K562 (cell line): ENCODE data around the gene CIAO1. TPM values are rescaled to one million over a fixed set of nuclear protein-coding genes. Genes with fewer than 3 reads are reported as not detected.
"Not testable (repeated sequence)": the region's sequence is repeated elsewhere in the genome, so short reads cannot be mapped to it uniquely, and the experiment has no call there.

Source experiments
- ATAC-seq: fragments of 200-7000 bp; cut with Tn5 transposase; 3 replicates; pipeline ENCODE4 v1.9.1; 2020; ENCODE audit warnings: moderate library complexity
- BruUV-seq: library from RNA; stranded (reverse); fragments of 400-500 nt; replicated peaks from 2 replicates; lab custom pipeline; 2021; lab: Mats Ljungman, UMichigan
- CTCF ChIA-PET: fragments of 300-600 bp; formaldehyde crosslinking; extraction: SDS; loops from one replicate; lab custom pipeline; 2021; ENCODE audit warnings: low intra/inter-chr PET ratio; lab: Yijun Ruan, JAX
- POLR2A ChIA-PET: fragments of 300-600, 350-650 bp; sonication (Branson Sonifier 250); formaldehyde crosslinking; extraction: SDS; loops from one replicate; lab custom pipeline; 2021; ENCODE audit warnings: antibody characterized with exemption, inconsistent platforms; lab: Yijun Ruan, JAX
- DNase-seq, 4 experiments: peaks; one replicate each; pipeline versions ENCODE4 v3.0.0 to v3.0.0-alpha.2; 2011 to 2018; ENCODE audit warnings: low spot score in 3 of 4, mixed read lengths in 3 of 4; ENCODE audit errors: extremely low read depth in 1 of 4
- FAIRE-seq: peaks from 2 replicates; lab custom pipeline; 2011; peaks lifted over from hg19 to GRCh38; lab: Jason Lieb, UNC
- H2AFZ ChIP-seq: 2 replicates; pipeline ENCODE4 v1.6.0; 2011; ENCODE audit warnings: low read depth, low read length, control low read depth, inconsistent platforms
- H3K27ac ChIP-seq: fragments of 200-600 bp; 3 replicates; pipeline ENCODE4 v1.8.0; 2011; ENCODE audit warnings: low read depth, mild to moderate bottlenecking, control low read depth, inconsistent platforms, low read length, moderate library complexity, mixed read lengths; ENCODE audit errors: extremely low read depth
- H3K27me3 ChIP-seq, 2 experiments: fragments of 300-600 bp in 1 of 2; 2 replicates in 1 of 2; 3 replicates in 1 of 2; pipeline versions ENCODE4 v1.6.0 to v1.8.0; 2011; ENCODE audit warnings: inconsistent platforms in 2 of 2, low read length in 2 of 2, mild to moderate bottlenecking in 1 of 2, mixed read lengths in 1 of 2, moderate library complexity in 1 of 2; ENCODE audit not compliant: control insufficient read depth in 2 of 2, insufficient read depth in 2 of 2
- H3K36me3 ChIP-seq: fragments of 300-600 bp; 3 replicates; pipeline ENCODE4 v1.8.0; 2011; ENCODE audit warnings: mild to moderate bottlenecking, low read length, inconsistent platforms; ENCODE audit not compliant: control insufficient read depth, insufficient read depth
- H3K4me1 ChIP-seq, 2 experiments: fragments of 200-600 bp in 1 of 2; replicated peaks in 1 of 2; 2 replicates in 1 of 2; 3 replicates in 1 of 2; pipeline versions ENCODE4 v1.5.1 to v1.8.0; 2011; ENCODE audit warnings: inconsistent platforms in 2 of 2, low read length in 2 of 2, mild to moderate bottlenecking in 1 of 2, mixed read lengths in 1 of 2, moderate library complexity in 1 of 2; ENCODE audit not compliant: control insufficient read depth in 2 of 2, insufficient read depth in 2 of 2
- H3K4me2 ChIP-seq: 2 replicates; pipeline ENCODE4 v1.6.1; 2011; ENCODE audit warnings: low read length, control low read depth, inconsistent platforms, mixed read lengths; ENCODE audit not compliant: insufficient read depth
- H3K4me3 ChIP-seq: fragments of 200-600 bp; sonication (generic), shearing (Covaris generic); 2 replicates; pipeline ENCODE4 v1.5.1; 2016; ENCODE audit warnings: control low read depth, inconsistent platforms
- H3K79me2 ChIP-seq: fragments of 200-600 bp; 3 replicates; pipeline ENCODE4 v1.8.0; 2011; ENCODE audit warnings: low read length, inconsistent platforms; ENCODE audit not compliant: control insufficient read depth, insufficient read depth
- H3K9ac ChIP-seq, 2 experiments: 2 replicates each; pipeline versions ENCODE4 v1.6.0 to v1.6.1; 2011; ENCODE audit warnings: low read depth in 2 of 2, low read length in 2 of 2, control low read depth in 1 of 2, inconsistent platforms in 1 of 2, mild to moderate bottlenecking in 1 of 2, mixed read lengths in 1 of 2; ENCODE audit not compliant: insufficient read depth in 1 of 2
- H3K9me1 ChIP-seq: one replicate; pipeline ENCODE4 v1.6.0; 2011; ENCODE audit warnings: inconsistent platforms, mild to moderate bottlenecking, low read length, moderate library complexity; ENCODE audit not compliant: control insufficient read depth, insufficient read depth
- H3K9me3 ChIP-seq: replicated peaks from 2 replicates; pipeline ENCODE4 v1.5.1; 2011; ENCODE audit warnings: low read depth, low read length, inconsistent platforms; ENCODE audit not compliant: control insufficient read depth, insufficient read depth
- H4K20me1 ChIP-seq: replicated peaks from 2 replicates; pipeline ENCODE4 v1.6.1; 2011; ENCODE audit warnings: low read length, inconsistent platforms, mixed read lengths; ENCODE audit not compliant: control insufficient read depth, insufficient read depth
- CEBPB ChIP-seq: fragments of 450-650 bp; IDR thresholded peaks from 2 replicates; pipeline ENCODE4 v1.6.1; 2016; ENCODE audit warnings: missing genetic modification characterization, missing compliant biosample characterization
- ZNF263 ChIP-seq: sonication (generic); formaldehyde crosslinking; IDR thresholded peaks from 2 replicates; pipeline ENCODE4 v1.8.0; 2022; ENCODE audit warnings: mild to moderate bottlenecking, missing genetic modification reagents, borderline replicate concordance
- WGBS: fragments of 100-300 bp; shearing (Covaris generic); methylation state at CpG from one replicate; pipeline ENCODE4 v1.1.6; 2016; ENCODE audit warnings: low coverage, mixed read lengths; ENCODE audit not compliant: insufficient coverage; ENCODE audit errors: missing lambda C conversion rate; 5-methylcytosine and 5-hydroxymethylcytosine counted together
- in situ Hi-C: fragments of 300-500 bp; cut with MboI; formaldehyde crosslinking; loops from 4 replicates; pipeline ENCODE4 v1.15.0; 2018; ENCODE audit warnings: inconsistent platforms, mixed read lengths
- intact Hi-C: fragments of 100-400 bp; cut with micrococcal nuclease; formaldehyde crosslinking; loops from 2 replicates; pipeline ENCODE4 v1.14.2; 2022
- polyA plus RNA-seq, 8 experiments: library from polyadenylated mRNA; depleted of rRNA in 4 of 8; stranded (reverse) in 5 of 8; unstranded in 3 of 8; fragments of >200 nt; fragmentation: Nextera tagmentation in 2 of 8; fragmentation: Illumina TruSeq in 1 of 8; extraction: Ambion mirVana in 2 of 8; extraction: Trizol in 1 of 8; gene quantifications; 2 replicates each; pipeline versions ENCODE4 v1.2.1 to v1.2.3, GENCODE V29; 2011 to 2014; ENCODE audit warnings: inconsistent platforms in 1 of 8, missing spikeins in 1 of 8
- total RNA-seq, 7 experiments: library from RNA; depleted of rRNA in 6 of 7; stranded (reverse); fragments of >200 nt in 6 of 7; fragmentation: Illumina TruSeq in 2 of 7; extraction: Trizol in 2 of 7; gene quantifications; 2 replicates each; pipeline versions ENCODE4 v1.2.1 to v1.2.3, GENCODE V29; 2011 to 2021; ENCODE audit warnings: low replicate concordance in 1 of 7
- TF ChIP-seq, protein P1 (sequence below): fragments of 450-650 bp; IDR thresholded peaks from 2 replicates; pipeline ENCODE4 v1.6.1; 2017; ENCODE audit warnings: antibody characterized with exemption
- TF ChIP-seq, protein P2 (sequence below): sonication (generic); formaldehyde crosslinking; IDR thresholded peaks from 2 replicates; pipeline ENCODE4 v1.8.0; 2023; ENCODE audit warnings: mild to moderate bottlenecking, missing genetic modification reagents
- TF ChIP-seq, protein P3 (sequence below): sonication (generic); formaldehyde crosslinking; IDR thresholded peaks from 2 replicates; pipeline ENCODE4 v1.8.1; 2023; ENCODE audit warnings: mild to moderate bottlenecking, missing genetic modification reagents

Gene CIAO1
- total and polyA plus RNA-seq, 9 of the 15 experiments (the other 6 are each of a cell fraction or from before 2014, with no cell fraction given): 11.4 to 156 (median 92.8) TPM

DNA sequence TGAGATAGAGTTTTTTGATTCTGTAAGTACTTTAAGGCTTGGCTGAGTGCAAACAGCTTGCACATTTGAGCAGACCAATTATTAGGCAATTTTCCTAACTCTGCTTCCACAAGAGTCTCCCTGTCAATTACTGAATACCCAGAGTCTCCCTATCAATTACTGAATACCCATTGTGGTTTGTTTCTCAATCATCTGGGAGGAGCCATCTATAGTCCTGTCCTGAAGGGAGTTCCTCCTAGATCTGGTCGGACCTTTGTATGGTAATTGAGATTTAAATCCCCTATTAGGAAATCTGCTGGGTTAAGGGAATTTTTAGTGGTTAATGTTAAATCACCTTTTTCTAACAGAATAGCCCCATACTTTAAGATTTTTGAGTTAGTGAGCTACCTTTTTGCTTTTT lies 44.9 kb upstream of the CIAO1 start:
- H3K27ac ChIP-seq, H3K27me3 ChIP-seq, H3K4me2 ChIP-seq, in situ Hi-C loops, H2AFZ ChIP-seq, POLR2A ChIA-PET, H3K4me3 ChIP-seq, CTCF ChIA-PET, H3K4me1 ChIP-seq, H3K9me3 ChIP-seq, H3K36me3 ChIP-seq, H3K79me2 ChIP-seq, FAIRE-seq, H3K9me1 ChIP-seq, ATAC-seq, BruUV-seq, intact Hi-C loops, H4K20me1 ChIP-seq, H3K9ac ChIP-seq, DNase-seq: not testable (repeated sequence)
- 0 out of 2 replicates have a peak, but pooled peaks have one; percentile 12 for TF ChIP-seq CEBPB
- WGBS: 53% methylated on average over 1 of the region's 1 CpG

DNA sequence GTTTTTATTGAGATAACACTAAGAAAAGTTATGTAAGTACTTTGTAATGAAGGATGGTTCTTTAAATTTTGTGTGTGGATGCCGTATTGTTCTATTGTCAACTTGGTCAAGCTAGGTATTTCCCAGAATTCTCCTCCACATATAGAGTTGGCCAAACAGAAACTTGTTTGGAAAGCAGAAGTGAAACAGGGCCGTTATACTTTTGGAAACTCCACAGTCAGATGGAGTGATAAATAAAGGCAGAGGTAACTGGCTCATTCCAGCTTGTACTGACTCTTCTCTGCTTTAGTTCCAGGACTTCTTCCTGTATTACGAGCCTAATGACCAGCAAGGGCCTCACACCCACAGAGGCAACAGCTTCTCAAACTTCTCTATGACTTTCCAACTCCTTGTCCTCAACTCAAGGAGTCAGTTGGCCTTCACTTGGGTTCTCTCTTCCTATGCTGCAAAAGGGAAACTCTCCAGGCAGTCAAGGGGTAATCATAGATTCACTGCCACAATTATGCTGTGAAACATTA lies 41.0 kb upstream of the CIAO1 start:
- Histone ChIP-seq H3K4me2 (peak overlapping the region; percentile 49), H3K4me1 (peaks cover 0 to 7% of the 10 kb centered on the region in 2 experiments; a peak in 4 of 5 replicates), H3K79me2 (no peaks in the 10 kb centered on the region; the same call in 2 of the 3 replicates), H3K27ac (peak overlapping the region; percentile 78), H3K27me3 (no peaks in the 10 kb centered on the region), H2AFZ (peak overlapping the region; percentile 78), H3K9me1 (no peaks in the 10 kb centered on the region), H3K9ac (peak overlapping the region in 1 of 2 experiments; percentile 48; a peak in 2 of 4 replicates), H3K4me3 (no peak overlapping the region), H3K9me3 (no peaks in the 10 kb centered on the region), H3K36me3 (peaks cover 3% of the 10 kb centered on the region; the same call in 1 of the 3 replicates), H4K20me1 (no peaks in the 10 kb centered on the region)
- POLR2A ChIA-PET: interaction anchor here (0.6 to 1.5 kb wide), 6 partner anchors 9 to 1676 kb away, joined by 3 to 4 read pairs (median 4); partner anchors contain the start of gene STARD7
- FAIRE-seq (peak; percentile 29), DNase-seq (peak in 2 of 4 experiments; percentile 27 to 53), ATAC-seq (peak; percentile 96)
- CTCF ChIA-PET: no interaction called here
- intact Hi-C loops: no loop called here
- WGBS: 4% methylated on average over 3 of the region's 3 CpGs
- no TSS peak for BruUV-seq
- in situ Hi-C loops: no loop called here
- TF ChIP-seq, protein P1, sequence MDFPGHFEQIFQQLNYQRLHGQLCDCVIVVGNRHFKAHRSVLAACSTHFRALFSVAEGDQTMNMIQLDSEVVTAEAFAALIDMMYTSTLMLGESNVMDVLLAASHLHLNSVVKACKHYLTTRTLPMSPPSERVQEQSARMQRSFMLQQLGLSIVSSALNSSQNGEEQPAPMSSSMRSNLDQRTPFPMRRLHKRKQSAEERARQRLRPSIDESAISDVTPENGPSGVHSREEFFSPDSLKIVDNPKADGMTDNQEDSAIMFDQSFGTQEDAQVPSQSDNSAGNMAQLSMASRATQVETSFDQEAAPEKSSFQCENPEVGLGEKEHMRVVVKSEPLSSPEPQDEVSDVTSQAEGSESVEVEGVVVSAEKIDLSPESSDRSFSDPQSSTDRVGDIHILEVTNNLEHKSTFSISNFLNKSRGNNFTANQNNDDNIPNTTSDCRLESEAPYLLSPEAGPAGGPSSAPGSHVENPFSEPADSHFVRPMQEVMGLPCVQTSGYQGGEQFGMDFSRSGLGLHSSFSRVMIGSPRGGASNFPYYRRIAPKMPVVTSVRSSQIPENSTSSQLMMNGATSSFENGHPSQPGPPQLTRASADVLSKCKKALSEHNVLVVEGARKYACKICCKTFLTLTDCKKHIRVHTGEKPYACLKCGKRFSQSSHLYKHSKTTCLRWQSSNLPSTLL: no peak
- TF ChIP-seq, protein P2, sequence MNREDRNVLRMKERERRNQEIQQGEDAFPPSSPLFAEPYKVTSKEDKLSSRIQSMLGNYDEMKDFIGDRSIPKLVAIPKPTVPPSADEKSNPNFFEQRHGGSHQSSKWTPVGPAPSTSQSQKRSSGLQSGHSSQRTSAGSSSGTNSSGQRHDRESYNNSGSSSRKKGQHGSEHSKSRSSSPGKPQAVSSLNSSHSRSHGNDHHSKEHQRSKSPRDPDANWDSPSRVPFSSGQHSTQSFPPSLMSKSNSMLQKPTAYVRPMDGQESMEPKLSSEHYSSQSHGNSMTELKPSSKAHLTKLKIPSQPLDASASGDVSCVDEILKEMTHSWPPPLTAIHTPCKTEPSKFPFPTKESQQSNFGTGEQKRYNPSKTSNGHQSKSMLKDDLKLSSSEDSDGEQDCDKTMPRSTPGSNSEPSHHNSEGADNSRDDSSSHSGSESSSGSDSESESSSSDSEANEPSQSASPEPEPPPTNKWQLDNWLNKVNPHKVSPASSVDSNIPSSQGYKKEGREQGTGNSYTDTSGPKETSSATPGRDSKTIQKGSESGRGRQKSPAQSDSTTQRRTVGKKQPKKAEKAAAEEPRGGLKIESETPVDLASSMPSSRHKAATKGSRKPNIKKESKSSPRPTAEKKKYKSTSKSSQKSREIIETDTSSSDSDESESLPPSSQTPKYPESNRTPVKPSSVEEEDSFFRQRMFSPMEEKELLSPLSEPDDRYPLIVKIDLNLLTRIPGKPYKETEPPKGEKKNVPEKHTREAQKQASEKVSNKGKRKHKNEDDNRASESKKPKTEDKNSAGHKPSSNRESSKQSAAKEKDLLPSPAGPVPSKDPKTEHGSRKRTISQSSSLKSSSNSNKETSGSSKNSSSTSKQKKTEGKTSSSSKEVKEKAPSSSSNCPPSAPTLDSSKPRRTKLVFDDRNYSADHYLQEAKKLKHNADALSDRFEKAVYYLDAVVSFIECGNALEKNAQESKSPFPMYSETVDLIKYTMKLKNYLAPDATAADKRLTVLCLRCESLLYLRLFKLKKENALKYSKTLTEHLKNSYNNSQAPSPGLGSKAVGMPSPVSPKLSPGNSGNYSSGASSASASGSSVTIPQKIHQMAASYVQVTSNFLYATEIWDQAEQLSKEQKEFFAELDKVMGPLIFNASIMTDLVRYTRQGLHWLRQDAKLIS (CRISPR knock-in tag): no peak
- TF ChIP-seq ZNF263 (CRISPR knock-in tag): no peak
- TF ChIP-seq, protein P3, sequence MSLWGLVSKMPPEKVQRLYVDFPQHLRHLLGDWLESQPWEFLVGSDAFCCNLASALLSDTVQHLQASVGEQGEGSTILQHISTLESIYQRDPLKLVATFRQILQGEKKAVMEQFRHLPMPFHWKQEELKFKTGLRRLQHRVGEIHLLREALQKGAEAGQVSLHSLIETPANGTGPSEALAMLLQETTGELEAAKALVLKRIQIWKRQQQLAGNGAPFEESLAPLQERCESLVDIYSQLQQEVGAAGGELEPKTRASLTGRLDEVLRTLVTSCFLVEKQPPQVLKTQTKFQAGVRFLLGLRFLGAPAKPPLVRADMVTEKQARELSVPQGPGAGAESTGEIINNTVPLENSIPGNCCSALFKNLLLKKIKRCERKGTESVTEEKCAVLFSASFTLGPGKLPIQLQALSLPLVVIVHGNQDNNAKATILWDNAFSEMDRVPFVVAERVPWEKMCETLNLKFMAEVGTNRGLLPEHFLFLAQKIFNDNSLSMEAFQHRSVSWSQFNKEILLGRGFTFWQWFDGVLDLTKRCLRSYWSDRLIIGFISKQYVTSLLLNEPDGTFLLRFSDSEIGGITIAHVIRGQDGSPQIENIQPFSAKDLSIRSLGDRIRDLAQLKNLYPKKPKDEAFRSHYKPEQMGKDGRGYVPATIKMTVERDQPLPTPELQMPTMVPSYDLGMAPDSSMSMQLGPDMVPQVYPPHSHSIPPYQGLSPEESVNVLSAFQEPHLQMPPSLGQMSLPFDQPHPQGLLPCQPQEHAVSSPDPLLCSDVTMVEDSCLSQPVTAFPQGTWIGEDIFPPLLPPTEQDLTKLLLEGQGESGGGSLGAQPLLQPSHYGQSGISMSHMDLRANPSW (CRISPR knock-in tag): no peak
